H1 (cell line): ENCODE data around the gene CCDC77. TPM values are rescaled to one million over a fixed set of nuclear protein-coding genes. Genes with fewer than 3 reads are reported as not detected.

ENCODE experiments used
- ASH2L ChIP-seq: fragments of 200-600, 300-600 bp; sonication (generic); IDR thresholded peaks from one replicate; pipeline ENCODE4 v1.7.1; 2017; ENCODE audit warnings: low read length
- ATF2 ChIP-seq: IDR thresholded peaks from 2 replicates; pipeline ENCODE4 v1.6.1; 2012; ENCODE audit warnings: low read length, inconsistent platforms
- CEBPB ChIP-seq: IDR thresholded peaks from 2 replicates; pipeline ENCODE4 v1.6.1; 2012; ENCODE audit warnings: low read depth, low read length
- GTF2F1 ChIP-seq: IDR thresholded peaks from 2 replicates; pipeline ENCODE4 v1.6.1; 2012; ENCODE audit warnings: low read depth, low read length, improper control_type of control experiment, borderline replicate concordance
- JUN ChIP-seq: IDR thresholded peaks from 2 replicates; pipeline ENCODE4 v1.6.1; 2011; ENCODE audit warnings: low read depth, mild to moderate bottlenecking, improper control_type of control experiment, low read length
- MAFK ChIP-seq: IDR thresholded peaks from 2 replicates; pipeline ENCODE4 v1.6.1; 2012; ENCODE audit warnings: low read depth, mild to moderate bottlenecking, improper control_type of control experiment, low read length
- NANOG ChIP-seq: IDR thresholded peaks from 2 replicates; pipeline ENCODE4 v1.6.1; 2011; ENCODE audit warnings: low read length, low read depth, mild to moderate bottlenecking, inconsistent platforms; ENCODE audit not compliant: insufficient read depth, poor library complexity, severe bottlenecking
- RAD21 ChIP-seq, 2 experiments: IDR thresholded peaks in 1 of 2; conservative IDR thresholded peaks in 1 of 2; 2 replicates each; pipeline ENCODE4 v1.6.1; 2011; ENCODE audit warnings: low read depth in 2 of 2, low read length in 2 of 2, improper control_type of control experiment in 1 of 2, inconsistent platforms in 1 of 2, mild to moderate bottlenecking in 1 of 2, moderate library complexity in 1 of 2
- TAF7 ChIP-seq: optimal IDR thresholded peaks from 2 replicates; pipeline ENCODE3; 2011; ENCODE audit warnings: low read depth, mild to moderate bottlenecking, inconsistent platforms, low read length, moderate library complexity, borderline replicate concordance
- polyA plus RNA-seq, 7 experiments: library from polyadenylated mRNA; depleted of rRNA in 3 of 7; stranded (reverse) in 5 of 7; unstranded in 2 of 7; fragments of >200 nt in 5 of 7; fragments of 200-250 nt in 2 of 7; gene quantifications; 1 replicate in 5 of 7; 2 replicates in 1 of 7; 4 replicates in 1 of 7; pipeline versions ENCODE4 v1.2.1 to v1.2.3, GENCODE V29; 2011 to 2013; ENCODE audit warnings: missing spikeins in 2 of 7, mixed read lengths in 2 of 7
- total RNA-seq: library from RNA; stranded (reverse); fragmentation: NEBNext Ultra II Directional; extraction: Animal tissue kit (Norgen Biotek cat#: 25700); gene quantifications from 2 replicates; pipeline ENCODE4 v1.2.1, GENCODE V29; 2021

CCDC77 gene
- total and polyA plus RNA-seq, 2 of the 8 experiments (the other 6 are each of a cell fraction or from before 2014, with no cell fraction given), result 10.3 to 30.4 TPM

- TF ChIP-seq ASH2L (no peak), ATF2 (no peak), TAF7 (no peak), CEBPB (no peak), JUN (no peak), RAD21 (IDR thresholded peaks at IDR 0.05 in 1 of 2, conservative IDR thresholded peaks at IDR 0.05 in 1 of 2; ENCODE audit: low read depth in 2 of 2, low read length in 2 of 2) (no peak), MAFK (no peak), NANOG (no peak), GTF2F1 (no peak)
- TF ChIP-seq, all 59 proteins: peak for 0
Measured at GRCh38 chr12:467591-467990, 66.1 kb downstream of the CCDC77 start (continued).
